ENCODE data around the gene PRSS27. TPM values are rescaled to one million over a fixed set of nuclear protein-coding genes. Genes with fewer than 3 reads are reported as not detected.

The PRSS27 gene
- total RNA-seq, 2 experiments from 2014 or later, result 1.2 to 1.4 TPM

GRCh38 chr16:2734844-2735515 lies 15.0 kb upstream of the PRSS27 start:
- H3K27ac Mint-ChIP-seq, result no peak overlapping the region
- CTCF ChIA-PET, result no interaction called here

GRCh38 chr16:2728034-2728433 lies 8.0 kb upstream of the PRSS27 start:
- no peaks in the 10 kb centered on the region for H3K9me3 Mint-ChIP-seq
- CTCF ChIA-PET, result no interaction called here

More at GRCh38 chr16:2734844-2735515, 15.0 kb upstream of the PRSS27 start:
- Mint-ChIP-seq H3K4me1 (ENCODE audit: low read depth) (no peaks in the 10 kb centered on the region), H3K4me3 (no peak overlapping the region), H3K36me3 (ENCODE audit: low read depth) (no peaks in the 10 kb centered on the region), H3K27me3 (no peaks in the 10 kb centered on the region), H3K9me3 (no peaks in the 10 kb centered on the region)
- POLR2A ChIA-PET, result no interaction called here
- ATAC-seq (no peak), DNase-seq (no peak)
- intact Hi-C loops (cut with micrococcal nuclease), result no loop called here
- TF ChIP-seq CTCF (IDR thresholded peaks at IDR 0.05), result no peak

GRCh38 chr16:2726923-2727322 lies 6.9 kb upstream of the PRSS27 start:
- no peak for DNase-seq
- no peak for ATAC-seq
- Mint-ChIP-seq H3K9me3 (no peaks in the 10 kb centered on the region), H3K4me1 (ENCODE audit: low read depth) (peaks cover 3% of the 10 kb centered on the region), H3K4me3 (no peak overlapping the region), H3K27me3 (peaks cover 3% of the 10 kb centered on the region), H3K36me3 (ENCODE audit: low read depth) (no peaks in the 10 kb centered on the region), H3K27ac (no peak overlapping the region)
- TF ChIP-seq CTCF (IDR thresholded peaks at IDR 0.05), result no peak
- CTCF ChIA-PET, result no interaction called here
- intact Hi-C loops (cut with micrococcal nuclease), result no loop called here
- POLR2A ChIA-PET, result interaction anchor here (1.9 kb wide), 1 partner anchor 32 kb away, joined by 5 read pairs; no protein-coding TSS in a partner anchor

More at GRCh38 chr16:2728034-2728433, 8.0 kb upstream of the PRSS27 start:
- TF ChIP-seq CTCF (IDR thresholded peaks at IDR 0.05), result no peak
- H3K4me3 Mint-ChIP-seq, result no peak overlapping the region
- DNase-seq (no peak), ATAC-seq (peak; percentile 61)
- intact Hi-C loops (cut with micrococcal nuclease), result no loop called here
- POLR2A ChIA-PET, result interaction anchor here (0.6 to 1.9 kb wide), 2 partner anchors 31 to 403 kb away, joined by 3 to 5 read pairs; no protein-coding TSS in a partner anchor
- no peak overlapping the region for H3K27ac Mint-ChIP-seq
- no peaks in the 10 kb centered on the region for H3K36me3 Mint-ChIP-seq (ENCODE audit: low read depth)
- H3K4me1 Mint-ChIP-seq (ENCODE audit: low read depth), result peaks cover 3% of the 10 kb centered on the region
- H3K27me3 Mint-ChIP-seq, result peaks cover 3% of the 10 kb centered on the region

GRCh38 chr16:2724816-2725348 lies 4.9 kb upstream of the PRSS27 start:
- TF ChIP-seq CTCF (IDR thresholded peaks at IDR 0.05), result no peak
- ChIA-PET POLR2A (no interaction called here), CTCF (interaction anchor here (1.7 kb wide), 1 partner anchor 114 kb away, joined by 3 read pairs; no protein-coding TSS in a partner anchor)
- Mint-ChIP-seq H3K4me1 (ENCODE audit: low read depth) (peaks cover 4% of the 10 kb centered on the region), H3K36me3 (ENCODE audit: low read depth) (no peaks in the 10 kb centered on the region), H3K27me3 (peaks cover 3% of the 10 kb centered on the region), H3K9me3 (no peaks in the 10 kb centered on the region), H3K27ac (no peak overlapping the region), H3K4me3 (no peak overlapping the region)
- no peak for DNase-seq
- intact Hi-C loops (cut with micrococcal nuclease), result no loop called here
- ATAC-seq, result no peak

GRCh38 chr16:2724088-2724676 lies 4.2 kb upstream of the PRSS27 start:
- POLR2A ChIA-PET, result interaction anchor here (0.6 kb wide), 1 partner anchor 30 kb away, joined by 3 read pairs; no protein-coding TSS in a partner anchor
- H3K4me1 Mint-ChIP-seq (ENCODE audit: low read depth), result peaks cover 4% of the 10 kb centered on the region

More at GRCh38 chr16:2724088-2724676, 4.2 kb upstream of the PRSS27 start:
- H3K36me3 Mint-ChIP-seq (ENCODE audit: low read depth), result no peaks in the 10 kb centered on the region
- DNase-seq (no peak), ATAC-seq (no peak)
- H3K27ac Mint-ChIP-seq, result no peak overlapping the region
- H3K9me3 Mint-ChIP-seq, result no peaks in the 10 kb centered on the region
- no peak for TF ChIP-seq CTCF (IDR thresholded peaks at IDR 0.05)
- CTCF ChIA-PET, result interaction anchor here (1.7 kb wide), 1 partner anchor 115 kb away, joined by 3 read pairs; no protein-coding TSS in a partner anchor
- no peak overlapping the region for H3K4me3 Mint-ChIP-seq
- intact Hi-C loops (cut with micrococcal nuclease), result no loop called here
- peaks cover 3% of the 10 kb centered on the region for H3K27me3 Mint-ChIP-seq
